Spleen (tissue), 7 donors: ENCODE measurements around the gene EIF3K.

Source experiments
- POLR2A ChIP-seq, 3 donors: fragments of 450-650 bp; IDR thresholded peaks; one replicate each; pipeline ENCODE4 v1.5.1; 2017; ENCODE audit warnings: antibody characterized with exemption in 3 of 3, mild to moderate bottlenecking in 1 of 3
- POLR2AphosphoS5 ChIP-seq, 3 donors: sonication (generic); formaldehyde crosslinking; IDR thresholded peaks; one replicate each; pipeline ENCODE4 v1.5.1; 2017; ENCODE audit warnings: antibody characterized with exemption in 3 of 3
- TF ChIP-seq, protein P1 (sequence below), 11 experiments: fragments of 200-600 bp in 7 of 11; fragments of 450-650 bp in 4 of 11; sonication (generic) in 4 of 11; IDR thresholded peaks in 8 of 11; conservative IDR thresholded peaks in 3 of 11; 1 replicate in 7 of 11; 2 replicates in 4 of 11; pipeline versions ENCODE4 v1.4.0 to v1.8.0; 2016 to 2021; ENCODE audit warnings: antibody characterized with exemption in 11 of 11, inconsistent platforms in 4 of 11, mild to moderate bottlenecking in 1 of 11
- donor health status: DM: no; HTN: no; CAD: no; lungs with moderate emphysema.
- donor health status: DM: no; HTN: no; CAD: no.
- donor health status: DM: no; HTN: no; CAD: no.

DNA sequence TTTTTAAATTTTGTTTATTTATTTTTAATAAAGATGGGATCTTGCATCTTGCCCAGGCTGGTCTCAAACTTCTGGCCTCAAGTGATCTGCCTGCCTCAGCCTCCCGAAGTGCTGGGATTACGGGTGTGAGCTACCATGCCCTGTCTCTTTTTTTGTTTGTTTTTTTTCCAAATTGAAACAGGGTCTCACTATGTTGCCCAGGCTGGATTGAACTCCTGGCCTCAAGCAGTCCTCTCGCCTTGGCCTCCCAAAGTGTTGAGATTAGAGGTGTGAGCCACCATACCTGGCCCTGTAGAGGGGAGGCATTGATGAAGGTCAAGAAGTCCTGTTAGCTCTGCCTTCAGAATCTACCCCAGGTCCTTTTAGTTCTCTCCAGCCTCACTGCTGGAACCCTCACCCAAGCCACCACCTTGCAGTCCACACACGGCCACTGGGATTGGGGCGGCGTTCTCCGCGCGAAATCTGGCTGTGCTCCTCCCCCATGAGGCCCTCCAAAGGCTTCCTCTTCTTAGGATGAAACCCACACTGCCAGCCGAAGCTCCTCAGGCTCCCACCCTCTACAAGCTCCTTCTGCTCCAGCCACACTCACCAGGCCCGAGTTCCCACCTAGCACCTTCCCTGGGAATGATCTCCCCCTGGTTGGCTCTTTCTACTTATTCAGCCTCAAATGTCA lies 63.3 kb downstream of the EIF3K start:
- TF ChIP-seq, protein P1, sequence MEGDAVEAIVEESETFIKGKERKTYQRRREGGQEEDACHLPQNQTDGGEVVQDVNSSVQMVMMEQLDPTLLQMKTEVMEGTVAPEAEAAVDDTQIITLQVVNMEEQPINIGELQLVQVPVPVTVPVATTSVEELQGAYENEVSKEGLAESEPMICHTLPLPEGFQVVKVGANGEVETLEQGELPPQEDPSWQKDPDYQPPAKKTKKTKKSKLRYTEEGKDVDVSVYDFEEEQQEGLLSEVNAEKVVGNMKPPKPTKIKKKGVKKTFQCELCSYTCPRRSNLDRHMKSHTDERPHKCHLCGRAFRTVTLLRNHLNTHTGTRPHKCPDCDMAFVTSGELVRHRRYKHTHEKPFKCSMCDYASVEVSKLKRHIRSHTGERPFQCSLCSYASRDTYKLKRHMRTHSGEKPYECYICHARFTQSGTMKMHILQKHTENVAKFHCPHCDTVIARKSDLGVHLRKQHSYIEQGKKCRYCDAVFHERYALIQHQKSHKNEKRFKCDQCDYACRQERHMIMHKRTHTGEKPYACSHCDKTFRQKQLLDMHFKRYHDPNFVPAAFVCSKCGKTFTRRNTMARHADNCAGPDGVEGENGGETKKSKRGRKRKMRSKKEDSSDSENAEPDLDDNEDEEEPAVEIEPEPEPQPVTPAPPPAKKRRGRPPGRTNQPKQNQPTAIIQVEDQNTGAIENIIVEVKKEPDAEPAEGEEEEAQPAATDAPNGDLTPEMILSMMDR (IDR thresholded peaks at IDR 0.05 in 8 of 11, conservative IDR thresholded peaks at IDR 0.05 in 3 of 11) = no peak
- TF ChIP-seq POLR2A (IDR thresholded peaks at IDR 0.05) = no peak
- TF ChIP-seq POLR2AphosphoS5 (IDR thresholded peaks at IDR 0.05) = no peak
